GM21381 (cell line): ENCODE data around the gene LRRC19.

Source experiments
- ATAC-seq: cut with Tn5 transposase; IDR thresholded peaks from one replicate; pipeline ENCODE4 v1.9.1; 2021; ENCODE audit warnings: mild to moderate bottlenecking, moderate library complexity; ENCODE audit not compliant: unreplicated experiment

The LRRC19 gene

DNA sequence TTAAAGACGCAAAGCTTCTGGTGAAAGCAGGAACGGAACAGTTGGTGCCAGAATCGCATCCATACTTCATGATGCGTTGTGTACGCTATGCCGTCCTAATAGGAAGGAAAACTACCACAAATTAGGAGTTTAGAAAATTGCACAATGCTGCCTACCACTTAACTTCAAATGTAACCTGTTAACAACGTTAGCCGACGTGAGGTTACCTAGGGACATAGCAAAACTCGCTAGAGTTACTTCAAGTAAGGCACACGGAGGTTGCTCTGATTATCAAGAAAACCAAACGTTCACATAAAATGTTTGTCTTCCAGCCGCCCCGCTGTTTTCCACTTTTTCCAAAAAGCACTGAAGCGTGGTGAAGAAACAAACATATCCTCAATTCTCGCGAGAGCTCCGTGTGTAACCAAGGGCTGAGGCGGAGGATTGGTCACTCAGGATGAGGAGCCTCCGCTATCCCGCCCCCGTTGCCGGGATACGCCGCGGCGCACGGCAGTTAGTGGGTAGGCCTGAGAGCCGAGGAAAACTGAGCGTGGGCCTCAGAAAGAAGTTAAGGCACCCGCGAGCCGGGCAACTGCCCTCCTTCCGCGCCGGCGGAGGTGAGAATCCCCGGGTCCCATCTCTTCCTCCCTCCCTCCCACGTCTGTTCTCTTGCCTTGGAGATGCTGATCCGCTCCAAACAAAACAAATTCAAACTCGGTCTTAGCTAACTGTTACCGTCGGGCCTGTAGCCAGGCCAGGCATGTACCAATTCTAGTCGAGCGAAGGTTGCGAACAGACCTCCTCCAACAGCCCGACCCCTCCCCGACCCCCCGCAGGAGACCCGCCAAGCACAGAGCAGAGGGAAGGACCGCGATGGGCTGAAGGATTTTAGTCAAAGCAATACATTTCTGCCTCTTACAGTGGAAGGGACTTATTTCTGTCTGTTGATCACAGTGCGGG, 49.3 kb downstream of the LRRC19 start, which contains the start of gene IFT74:
Gene IFT74, plus strand, starts transcription at position 492 of the 939 bp plus-strand sequence. CDS start 5,556 bp downstream, outside the sequence.
- peak; percentile 99 for ATAC-seq

DNA sequence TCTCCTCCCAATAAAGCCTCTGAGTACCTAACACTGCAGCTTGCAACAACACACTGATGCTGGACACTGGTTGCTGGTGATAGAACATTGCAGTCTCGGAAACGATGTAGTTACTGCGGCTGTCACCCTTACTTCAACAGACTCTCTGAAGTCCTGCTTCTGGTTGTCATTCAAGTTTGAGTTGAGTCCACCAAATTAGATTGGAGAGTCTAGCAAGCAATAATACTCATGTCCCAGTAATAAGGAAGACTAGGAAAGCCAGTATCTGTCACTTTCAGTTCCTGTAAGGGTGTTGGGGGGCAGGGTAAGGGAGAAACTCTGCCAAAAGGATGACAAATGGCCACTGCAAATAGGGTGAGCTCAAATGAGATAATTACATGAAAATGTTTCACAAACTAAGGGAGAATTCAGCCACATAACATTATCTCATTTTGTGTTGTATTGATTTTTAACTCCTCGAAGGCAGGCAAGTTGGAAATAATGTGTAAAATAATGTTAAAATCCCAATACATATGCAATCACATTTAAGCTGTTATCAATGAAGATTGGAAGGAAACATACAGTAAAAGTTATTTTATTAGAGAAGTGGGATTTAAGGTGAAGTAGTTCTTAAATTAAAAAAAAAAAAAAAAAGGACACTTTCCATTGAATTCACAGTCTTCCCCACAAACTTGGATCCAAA, 50.1 kb downstream of the LRRC19 start:
- no peak for ATAC-seq

GRCh38 chr9:26954050-26954508, 51.4 kb downstream of the LRRC19 start:
- ATAC-seq: no peak

DNA sequence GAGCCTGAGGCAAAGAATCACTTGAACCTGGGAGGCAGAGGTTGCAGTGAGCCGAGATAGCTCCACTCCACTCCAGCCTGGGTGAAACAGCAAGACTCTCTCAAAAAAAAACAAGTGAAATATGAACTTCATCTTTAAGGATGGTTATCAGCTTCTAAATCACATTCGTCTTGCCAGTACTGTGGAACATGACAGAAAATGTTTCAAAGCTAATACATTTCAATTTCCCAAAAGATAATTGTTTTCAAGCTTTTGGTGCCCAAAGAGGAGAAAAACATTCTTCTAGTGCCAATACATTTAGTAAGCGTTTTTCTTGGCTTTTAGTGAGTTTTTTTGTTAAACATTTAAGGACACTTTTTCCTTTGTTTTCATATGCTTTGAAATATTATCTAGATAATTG, 53.7 kb downstream of the LRRC19 start:
- ATAC-seq: no peak

DNA sequence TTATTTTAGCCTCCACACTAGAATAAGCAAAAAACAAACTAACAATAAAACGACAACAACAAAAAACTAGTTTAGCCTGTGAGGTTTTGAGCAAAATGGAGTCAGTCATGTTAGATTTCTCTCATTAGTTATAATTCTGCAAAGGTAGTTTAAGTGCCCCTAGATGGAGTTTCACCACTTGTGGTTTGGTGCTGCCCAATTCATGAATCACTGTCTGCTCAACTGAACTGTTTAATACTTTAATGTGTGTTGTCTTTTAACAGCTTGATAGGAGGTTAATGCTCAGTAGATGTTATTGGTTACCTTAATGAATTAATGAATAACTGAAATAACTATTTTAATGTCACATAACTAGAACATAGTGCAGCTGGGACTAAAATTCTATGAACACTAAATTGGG, 55.0 kb downstream of the LRRC19 start:
- ATAC-seq: no peak

GRCh38 chr9:26949637-26950069, 55.8 kb downstream of the LRRC19 start:
- ATAC-seq: no peak

DNA sequence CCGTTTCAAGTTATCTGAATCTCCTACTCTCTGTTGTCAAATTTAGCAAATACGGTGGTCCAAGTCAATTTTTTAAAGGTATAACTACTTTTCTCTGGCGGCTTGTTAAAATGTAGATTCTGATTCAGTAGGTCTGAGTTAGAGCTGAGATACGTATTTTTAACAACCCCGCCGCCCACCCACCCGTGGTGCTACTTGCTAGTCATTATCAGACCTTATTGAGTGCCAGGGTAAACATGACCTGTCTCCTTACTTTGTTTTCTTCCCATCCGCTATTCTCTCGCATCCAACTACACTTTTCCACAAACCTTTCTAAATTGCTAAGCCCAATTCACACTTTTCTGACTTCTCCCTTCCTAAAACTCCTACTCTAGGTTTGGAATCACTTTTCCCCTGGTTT, 57.7 kb downstream of the LRRC19 start:
- no peak for ATAC-seq

- ATAC-seq: peak; percentile 99
These were observed 58.4 kb downstream of the LRRC19 start, which contains the start of gene PLAA for GRCh38 chr9:26946753-26947727. Gene PLAA (minus strand): TSS chr9:26947242. CDS start chr9:26947045, 197 bp downstream.

DNA sequence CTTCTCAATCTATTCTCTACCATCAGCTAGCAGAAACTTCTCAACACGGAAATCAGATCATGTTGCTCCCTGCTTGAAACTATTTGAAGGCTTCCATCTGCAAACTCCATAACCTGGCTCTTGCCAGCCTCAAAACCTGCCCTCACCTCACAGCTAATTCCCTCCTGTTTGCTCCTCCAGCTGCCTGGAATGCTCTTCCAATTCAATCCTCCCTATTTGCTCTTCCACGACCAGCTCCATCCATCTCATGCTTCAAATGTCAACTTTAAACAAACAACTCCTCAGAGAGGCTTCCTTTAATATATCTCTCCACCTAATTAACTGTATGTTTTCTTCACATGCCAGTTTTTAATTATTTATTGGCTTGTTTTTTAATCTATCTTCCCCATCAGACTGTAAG, 59.9 kb downstream of the LRRC19 start:
- no peak for ATAC-seq
